SK-N-SH (cell line): ENCODE data around the gene TGFB2.

ENCODE experiments used
- CTCF ChIP-seq: fragments of 200-600 bp; sonication (generic); IDR thresholded peaks from 2 replicates; pipeline ENCODE4 v1.6.1; 2017; ENCODE audit warnings: antibody characterized with exemption, mild to moderate bottlenecking, moderate library complexity
- EP300 ChIP-seq, 2 experiments: IDR thresholded peaks; 2 replicates each; pipeline versions ENCODE4 v1.4.0 to v1.6.1; 2012; ENCODE audit warnings: borderline replicate concordance in 1 of 2, low read depth in 1 of 2, low read length in 1 of 2
- EZH2phosphoT487 ChIP-seq: fragments of 200-600 bp; sonication (generic); IDR thresholded peaks from 2 replicates; pipeline ENCODE4 v1.6.1; 2017; ENCODE audit warnings: low read depth, mixed run types, mild to moderate bottlenecking, antibody characterized with exemption, moderate library complexity, borderline replicate concordance
- FOXM1 ChIP-seq: IDR thresholded peaks from 2 replicates; pipeline ENCODE4 v1.4.0; 2012; ENCODE audit warnings: low read depth, mild to moderate bottlenecking
- GABPA ChIP-seq: IDR thresholded peaks from 2 replicates; pipeline ENCODE4 v1.4.0; 2012; ENCODE audit warnings: low read depth, mild to moderate bottlenecking
- POLR2AphosphoS5 ChIP-seq: IDR thresholded peaks from 2 replicates; pipeline ENCODE4 v1.6.1; 2012; ENCODE audit warnings: low read depth, low read length
- REST ChIP-seq: IDR thresholded peaks from 2 replicates; pipeline ENCODE4 v1.6.1; 2012; ENCODE audit warnings: mild to moderate bottlenecking, low read depth, low read length, moderate library complexity
- TCF12 ChIP-seq: IDR thresholded peaks from 2 replicates; pipeline ENCODE4 v1.4.0; 2012
- YY1 ChIP-seq: IDR thresholded peaks from 2 replicates; pipeline ENCODE4 v1.4.0; 2012; ENCODE audit warnings: low read depth, mild to moderate bottlenecking

GRCh38 chr1:218362418-218363076, 17.4 kb downstream of the TGFB2 start:
- no peak for TF ChIP-seq GABPA
- no peak for TF ChIP-seq TCF12
- TF ChIP-seq CTCF: no peak
- TF ChIP-seq FOXM1: no peak
- TF ChIP-seq EP300 (IDR thresholded peaks at IDR 0.05; ENCODE audit: borderline replicate concordance in 1 of 2, low read depth in 1 of 2, low read length in 1 of 2): no peak
- TF ChIP-seq POLR2AphosphoS5: no peak
- TF ChIP-seq REST: no peak
- TF ChIP-seq EZH2phosphoT487: no peak
- no peak for TF ChIP-seq YY1
